RPMI7951 (cell line): ENCODE results near the gene TUBA3E. TPM values are rescaled to one million over a fixed set of nuclear protein-coding genes. Genes with fewer than 3 reads are reported as not detected.
"Not testable (repeated sequence)": the region's sequence is repeated elsewhere in the genome, so short reads cannot be mapped to it uniquely, and the experiment has no call there.

Source experiments
- DNase-seq: peaks from one replicate; pipeline ENCODE4 v3.0.0-alpha.2; 2012; ENCODE audit warnings: low read depth
- total RNA-seq: library from RNA; depleted of rRNA; stranded (reverse); fragments of >200 nt; shearing (Covaris generic); gene quantifications from 2 replicates; pipeline ENCODE4 v1.2.3, GENCODE V29; 2014; rRNA removed

Gene TUBA3E
- total RNA-seq: not detected in 2 replicates

- DNase-seq: no peak
These were observed at the start of gene TUBA3E for GRCh38 chr2:130198343-130198742. TSS of gene TUBA3E (minus strand) at chr2:130198439. CDS start at chr2:130198360, 79 bp downstream.

GRCh38 chr2:130246430-130246829, 48.2 kb upstream of the TUBA3E start:
- DNase-seq: no peak

- DNase-seq: no peak
These were observed 47.7 kb upstream of the TUBA3E start for GRCh38 chr2:130245976-130246375.

- DNase-seq: no peak
These were observed 45.1 kb upstream of the TUBA3E start for GRCh38 chr2:130243359-130243758.

GRCh38 chr2:130241041-130241707, 42.9 kb upstream of the TUBA3E start:
- peak; percentile 85 for DNase-seq

- DNase-seq: not testable (repeated sequence)
These were observed 41.3 kb upstream of the TUBA3E start for GRCh38 chr2:130239581-130239980.

GRCh38 chr2:130233066-130233465, 34.8 kb upstream of the TUBA3E start:
- DNase-seq: not testable (repeated sequence)

GRCh38 chr2:130231656-130232055, 33.4 kb upstream of the TUBA3E start:
- no peak for DNase-seq

- DNase-seq: not testable (repeated sequence)
These were observed 32.7 kb upstream of the TUBA3E start for GRCh38 chr2:130230907-130231306.

GRCh38 chr2:130230376-130230775, 32.1 kb upstream of the TUBA3E start:
- not testable (repeated sequence) for DNase-seq

GRCh38 chr2:130229161-130229510, 30.9 kb upstream of the TUBA3E start:
- DNase-seq: not testable (repeated sequence)

GRCh38 chr2:130228467-130229160, 30.4 kb upstream of the TUBA3E start:
- not testable (repeated sequence) for DNase-seq

GRCh38 chr2:130228005-130228404, 29.8 kb upstream of the TUBA3E start:
- DNase-seq: not testable (repeated sequence)

GRCh38 chr2:130222523-130222922, 24.3 kb upstream of the TUBA3E start:
- not testable (repeated sequence) for DNase-seq

- DNase-seq: not testable (repeated sequence)
These were observed 22.3 kb upstream of the TUBA3E start for GRCh38 chr2:130220505-130220904.

GRCh38 chr2:130219147-130219546, 20.9 kb upstream of the TUBA3E start:
- DNase-seq: not testable (repeated sequence)

GRCh38 chr2:130207051-130207450, 8.8 kb upstream of the TUBA3E start:
- DNase-seq: not testable (repeated sequence)

- DNase-seq: not testable (repeated sequence)
These were observed 4.9 kb upstream of the TUBA3E start for GRCh38 chr2:130203150-130203549.

- DNase-seq: not testable (repeated sequence)
These were observed 4.3 kb upstream of the TUBA3E start for GRCh38 chr2:130202518-130202917.

GRCh38 chr2:130196052-130196451, 2.2 kb downstream of the TUBA3E start:
- not testable (repeated sequence) for DNase-seq

GRCh38 chr2:130195089-130195635, 3.1 kb downstream of the TUBA3E start:
- DNase-seq: not testable (repeated sequence)

GRCh38 chr2:130193824-130194223, 4.4 kb downstream of the TUBA3E start:
- not testable (repeated sequence) for DNase-seq

GRCh38 chr2:130192451-130192850, 5.8 kb downstream of the TUBA3E start:
- DNase-seq: not testable (repeated sequence)
